ENCODE results near the gene RAB34. TPM values are rescaled to one million over a fixed set of nuclear protein-coding genes. Genes with fewer than 3 reads are reported as not detected.

Gene RAB34
- total and polyA plus RNA-seq, 9 of the 15 experiments (the other 6 are each of a cell fraction or from before 2014, with no cell fraction given): 0.07 to 3.8 (median 0.46) TPM; not detected in 1

DNA sequence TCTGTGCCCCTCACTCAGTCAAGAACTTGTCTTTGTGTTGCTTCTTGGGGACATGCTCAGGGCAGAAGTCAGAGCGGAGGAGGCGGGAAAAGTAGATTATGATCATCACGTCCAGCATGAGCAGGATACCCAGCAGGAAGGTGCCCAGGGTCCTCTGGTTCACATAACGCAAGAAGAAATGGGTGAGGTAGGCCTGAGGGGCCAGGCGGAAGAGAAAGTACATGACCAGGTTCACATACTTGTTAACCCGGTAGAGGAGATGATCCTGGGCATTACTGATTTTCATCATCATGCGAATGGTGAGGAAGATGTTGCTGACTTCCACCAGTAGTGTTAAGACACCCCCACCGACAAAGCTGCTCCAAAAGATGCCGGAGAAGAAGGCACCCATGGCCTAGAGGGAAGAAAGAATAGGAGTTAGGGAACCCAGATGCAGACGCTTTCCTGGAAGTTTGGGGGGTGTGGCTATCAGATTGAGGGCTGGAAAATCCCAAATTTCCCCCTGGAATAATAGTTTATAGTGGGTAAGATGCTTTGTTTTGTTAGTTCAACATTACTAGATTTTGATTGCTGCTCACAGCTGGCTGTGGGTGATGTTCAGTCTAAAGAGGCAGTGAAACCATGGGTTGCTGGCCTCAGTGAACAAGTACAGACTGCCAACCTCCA is 7.0 kb upstream of the RAB34 start (continued):
- no peak for TF ChIP-seq RHOXF2B (CRISPR knock-in tag; conservative IDR thresholded peaks at IDR 0.05)
- TF ChIP-seq ZNF778 (CRISPR knock-in tag; IDR thresholded peaks at IDR 0.05): no peak
- TF ChIP-seq, protein P1, sequence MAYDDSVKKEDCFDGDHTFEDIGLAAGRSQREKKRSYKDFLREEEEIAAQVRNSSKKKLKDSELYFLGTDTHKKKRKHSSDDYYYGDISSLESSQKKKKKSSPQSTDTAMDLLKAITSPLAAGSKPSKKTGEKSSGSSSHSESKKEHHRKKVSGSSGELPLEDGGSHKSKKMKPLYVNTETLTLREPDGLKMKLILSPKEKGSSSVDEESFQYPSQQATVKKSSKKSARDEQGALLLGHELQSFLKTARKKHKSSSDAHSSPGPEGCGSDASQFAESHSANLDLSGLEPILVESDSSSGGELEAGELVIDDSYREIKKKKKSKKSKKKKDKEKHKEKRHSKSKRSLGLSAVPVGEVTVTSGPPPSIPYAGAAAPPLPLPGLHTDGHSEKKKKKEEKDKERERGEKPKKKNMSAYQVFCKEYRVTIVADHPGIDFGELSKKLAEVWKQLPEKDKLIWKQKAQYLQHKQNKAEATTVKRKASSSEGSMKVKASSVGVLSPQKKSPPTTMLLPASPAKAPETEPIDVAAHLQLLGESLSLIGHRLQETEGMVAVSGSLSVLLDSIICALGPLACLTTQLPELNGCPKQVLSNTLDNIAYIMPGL (CRISPR knock-in tag; IDR thresholded peaks at IDR 0.05): no peak; the same call in 1 of the 2 replicates
- no peak for TF ChIP-seq ZNF347 (CRISPR knock-in tag; IDR thresholded peaks at IDR 0.05; ENCODE audit: low read depth)
- TF ChIP-seq ZNF57 (CRISPR knock-in tag; IDR thresholded peaks at IDR 0.05): no peak
- no peak for TF ChIP-seq PURB (CRISPR knock-in tag; IDR thresholded peaks at IDR 0.05; ENCODE audit: low read depth)
- peak; percentile 57 for TF ChIP-seq POLR2B (IDR thresholded peaks at IDR 0.05; ENCODE audit: low read depth, partially characterized antibody)
- TF ChIP-seq MEIS2 (IDR thresholded peaks at IDR 0.05; ENCODE audit: partially characterized antibody): no peak
- no peak; the same call in 1 of the 2 replicates for TF ChIP-seq ZNF696 (CRISPR knock-in tag; conservative IDR thresholded peaks at IDR 0.05)
- TF ChIP-seq KAT7 (CRISPR knock-in tag; IDR thresholded peaks at IDR 0.05; ENCODE audit: borderline replicate concordance): no peak
- no peak for TF ChIP-seq POU5F1 (IDR thresholded peaks at IDR 0.05; ENCODE audit: borderline replicate concordance, low read depth, low read length, partially characterized antibody)
- no peak for TF ChIP-seq ZNF239 (CRISPR knock-in tag; IDR thresholded peaks at IDR 0.05)
- TF ChIP-seq, protein P2, sequence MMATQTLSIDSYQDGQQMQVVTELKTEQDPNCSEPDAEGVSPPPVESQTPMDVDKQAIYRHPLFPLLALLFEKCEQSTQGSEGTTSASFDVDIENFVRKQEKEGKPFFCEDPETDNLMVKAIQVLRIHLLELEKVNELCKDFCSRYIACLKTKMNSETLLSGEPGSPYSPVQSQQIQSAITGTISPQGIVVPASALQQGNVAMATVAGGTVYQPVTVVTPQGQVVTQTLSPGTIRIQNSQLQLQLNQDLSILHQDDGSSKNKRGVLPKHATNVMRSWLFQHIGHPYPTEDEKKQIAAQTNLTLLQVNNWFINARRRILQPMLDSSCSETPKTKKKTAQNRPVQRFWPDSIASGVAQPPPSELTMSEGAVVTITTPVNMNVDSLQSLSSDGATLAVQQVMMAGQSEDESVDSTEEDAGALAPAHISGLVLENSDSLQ (IDR thresholded peaks at IDR 0.05): no peak
- TF ChIP-seq, protein P3, sequence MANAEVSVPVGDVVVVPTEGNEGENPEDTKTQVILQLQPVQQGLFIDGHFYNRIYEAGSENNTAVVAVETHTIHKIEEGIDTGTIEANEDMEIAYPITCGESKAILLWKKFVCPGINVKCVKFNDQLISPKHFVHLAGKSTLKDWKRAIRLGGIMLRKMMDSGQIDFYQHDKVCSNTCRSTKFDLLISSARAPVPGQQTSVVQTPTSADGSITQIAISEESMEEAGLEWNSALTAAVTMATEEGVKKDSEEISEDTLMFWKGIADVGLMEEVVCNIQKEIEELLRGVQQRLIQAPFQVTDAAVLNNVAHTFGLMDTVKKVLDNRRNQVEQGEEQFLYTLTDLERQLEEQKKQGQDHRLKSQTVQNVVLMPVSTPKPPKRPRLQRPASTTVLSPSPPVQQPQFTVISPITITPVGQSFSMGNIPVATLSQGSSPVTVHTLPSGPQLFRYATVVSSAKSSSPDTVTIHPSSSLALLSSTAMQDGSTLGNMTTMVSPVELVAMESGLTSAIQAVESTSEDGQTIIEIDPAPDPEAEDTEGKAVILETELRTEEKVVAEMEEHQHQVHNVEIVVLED (CRISPR knock-in tag; IDR thresholded peaks at IDR 0.05): no peak
- no peak for TF ChIP-seq MCM7 (IDR thresholded peaks at IDR 0.05)
- peak; percentile 39 for TF ChIP-seq CCNT2 (IDR thresholded peaks at IDR 0.05; ENCODE audit: borderline replicate concordance, extremely low read depth, insufficient read length, low read depth, low read length)
- TF ChIP-seq, protein P4, sequence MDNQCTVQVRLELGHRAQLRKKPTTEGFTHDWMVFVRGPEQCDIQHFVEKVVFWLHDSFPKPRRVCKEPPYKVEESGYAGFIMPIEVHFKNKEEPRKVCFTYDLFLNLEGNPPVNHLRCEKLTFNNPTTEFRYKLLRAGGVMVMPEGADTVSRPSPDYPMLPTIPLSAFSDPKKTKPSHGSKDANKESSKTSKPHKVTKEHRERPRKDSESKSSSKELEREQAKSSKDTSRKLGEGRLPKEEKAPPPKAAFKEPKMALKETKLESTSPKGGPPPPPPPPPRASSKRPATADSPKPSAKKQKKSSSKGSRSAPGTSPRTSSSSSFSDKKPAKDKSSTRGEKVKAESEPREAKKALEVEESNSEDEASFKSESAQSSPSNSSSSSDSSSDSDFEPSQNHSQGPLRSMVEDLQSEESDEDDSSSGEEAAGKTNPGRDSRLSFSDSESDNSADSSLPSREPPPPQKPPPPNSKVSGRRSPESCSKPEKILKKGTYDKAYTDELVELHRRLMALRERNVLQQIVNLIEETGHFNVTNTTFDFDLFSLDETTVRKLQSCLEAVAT (IDR thresholded peaks at IDR 0.05): peak in 1 of 2 experiments; percentile 11; a peak in 1 of 4 replicates
- no peak for TF ChIP-seq ZNF165 (CRISPR knock-in tag; IDR thresholded peaks at IDR 0.05; ENCODE audit: borderline replicate concordance)
- no peak for TF ChIP-seq CEBPB (tag; IDR thresholded peaks at IDR 0.05)
